HepG2 (cell line): Measurements from ENCODE around the gene TMEM214. TPM values are rescaled to one million over a fixed set of nuclear protein-coding genes. Genes with fewer than 3 reads are reported as not detected.

Experiments
- ARID3A ChIP-seq: IDR thresholded peaks from 2 replicates; pipeline ENCODE4 v1.6.1; 2012; ENCODE audit warnings: low read depth, low read length, improper control_type of control experiment
- GTF2F1 ChIP-seq: fragments of 150-350 bp; IDR thresholded peaks from 2 replicates; pipeline ENCODE4 v1.6.1; 2014; ENCODE audit warnings: low read length
- HOXA3 ChIP-seq: sonication (generic); formaldehyde crosslinking; IDR thresholded peaks from 2 replicates; pipeline ENCODE4 v1.5.0; 2020; ENCODE audit warnings: missing genetic modification reagents
- HOXD1 ChIP-seq: sonication (generic); formaldehyde crosslinking; IDR thresholded peaks from 2 replicates; pipeline ENCODE4 v1.5.0; 2020; ENCODE audit warnings: missing genetic modification reagents
- JUNB ChIP-seq: sonication (generic); formaldehyde crosslinking; IDR thresholded peaks from 2 replicates; pipeline ENCODE4 v1.8.0; 2022; ENCODE audit warnings: missing genetic modification reagents, mild to moderate bottlenecking, borderline replicate concordance
- MEF2D ChIP-seq: sonication (generic); formaldehyde crosslinking; IDR thresholded peaks from 2 replicates; pipeline ENCODE4 v1.5.1; 2020; ENCODE audit warnings: mild to moderate bottlenecking, missing genetic modification reagents
- NFIB ChIP-seq: sonication (generic); formaldehyde crosslinking; IDR thresholded peaks from 2 replicates; pipeline ENCODE4 v1.9.0; 2021; ENCODE audit warnings: missing genetic modification reagents, mild to moderate bottlenecking, borderline replicate concordance
- NR2F2 ChIP-seq: IDR thresholded peaks from 2 replicates; pipeline ENCODE4 v1.6.1; 2012; ENCODE audit warnings: low read depth, inconsistent platforms, borderline replicate concordance
- NRL ChIP-seq: sonication (generic); formaldehyde crosslinking; IDR thresholded peaks from 2 replicates; pipeline ENCODE4 v1.5.0; 2020; ENCODE audit warnings: missing genetic modification reagents, mild to moderate bottlenecking, moderate library complexity, borderline replicate concordance
- POLR2A ChIP-seq, 2 experiments: IDR thresholded peaks; 2 replicates each; pipeline ENCODE4 v1.6.1; 2011; ENCODE audit warnings: low read depth in 2 of 2, low read length in 2 of 2, mild to moderate bottlenecking in 1 of 2, moderate library complexity in 1 of 2; ENCODE audit not compliant: insufficient read depth in 1 of 2
- REPIN1 ChIP-seq: sonication (generic); formaldehyde crosslinking; IDR thresholded peaks from 2 replicates; pipeline ENCODE4 v1.8.0; 2022; ENCODE audit warnings: missing genetic modification reagents, low read depth, mild to moderate bottlenecking, borderline replicate concordance
- SATB2 ChIP-seq: sonication (generic); formaldehyde crosslinking; IDR thresholded peaks from 2 replicates; pipeline ENCODE4 v1.5.0; 2020; ENCODE audit warnings: missing genetic modification reagents
- SNRNP70 ChIP-seq: fragments of 200-400 bp; formaldehyde crosslinking; IDR thresholded peaks from 2 replicates; pipeline ENCODE4 v1.6.1; 2017; ENCODE audit warnings: mild to moderate bottlenecking, low read depth, low read length, moderate library complexity
- STAG1 ChIP-seq: sonication (generic); formaldehyde crosslinking; IDR thresholded peaks from 2 replicates; pipeline ENCODE4 v1.4.0; 2020; ENCODE audit warnings: missing genetic modification reagents
- TGIF2 ChIP-seq: IDR thresholded peaks from 2 replicates; pipeline ENCODE4 v1.6.1; 2016; ENCODE audit warnings: control low read depth, missing compliant biosample characterization
- ZFP62 ChIP-seq: sonication (generic); formaldehyde crosslinking; IDR thresholded peaks from 2 replicates; pipeline ENCODE4 v1.4.0; 2020; ENCODE audit warnings: missing genetic modification reagents
- ZKSCAN5 ChIP-seq: sonication (generic); formaldehyde crosslinking; IDR thresholded peaks from 2 replicates; pipeline ENCODE4 v1.5.1; 2020; ENCODE audit warnings: mild to moderate bottlenecking, missing genetic modification reagents
- ZNF512 ChIP-seq: sonication (generic); formaldehyde crosslinking; IDR thresholded peaks from 2 replicates; pipeline ENCODE4 v1.4.0; 2020; ENCODE audit warnings: mild to moderate bottlenecking, missing genetic modification reagents
- ZNF569 ChIP-seq: sonication (generic); formaldehyde crosslinking; IDR thresholded peaks from 2 replicates; pipeline ENCODE4 v1.5.0; 2020; ENCODE audit warnings: mild to moderate bottlenecking, missing genetic modification reagents, moderate library complexity, borderline replicate concordance
- ZNF7 ChIP-seq: IDR thresholded peaks from 2 replicates; pipeline ENCODE4 v1.6.1; 2016; ENCODE audit warnings: missing biosample characterization, missing genetic modification reagents
- ZNF713 ChIP-seq: sonication (generic); formaldehyde crosslinking; IDR thresholded peaks from 2 replicates; pipeline ENCODE4 v1.4.0; 2020; ENCODE audit warnings: mild to moderate bottlenecking, missing genetic modification reagents
- ZNF790 ChIP-seq: sonication (generic); formaldehyde crosslinking; IDR thresholded peaks from 2 replicates; pipeline ENCODE4 v1.8.0; 2022; ENCODE audit warnings: missing genetic modification reagents, mild to moderate bottlenecking, borderline replicate concordance
- ZSCAN25 ChIP-seq: sonication (generic); formaldehyde crosslinking; IDR thresholded peaks from 2 replicates; pipeline ENCODE4 v1.8.0; 2022; ENCODE audit warnings: mild to moderate bottlenecking, missing genetic modification reagents
- ZSCAN29 ChIP-seq: sonication (generic); formaldehyde crosslinking; conservative IDR thresholded peaks from 2 replicates; pipeline ENCODE4 v1.4.0; 2020; ENCODE audit warnings: mild to moderate bottlenecking, missing genetic modification reagents
- polyA plus RNA-seq, 8 experiments: library from polyadenylated mRNA; depleted of rRNA in 3 of 8; stranded (reverse) in 7 of 8; unstranded in 1 of 8; fragments of >200 nt; fragmentation: Illumina TruSeq in 4 of 8; extraction: Trizol in 4 of 8; gene quantifications; 2 replicates each; pipeline versions ENCODE4 v1.2.1 to v1.2.3, GENCODE V29; 2011 to 2016; ENCODE audit warnings: low read depth in 4 of 8, missing spikeins in 1 of 8, mixed read lengths in 1 of 8; ENCODE audit not compliant: insufficient read depth in 1 of 8
- total RNA-seq, 5 experiments: library from RNA; depleted of rRNA; stranded (reverse); fragments of >200 nt; fragmentation: Illumina TruSeq; extraction: Trizol; gene quantifications; 2 replicates each; pipeline ENCODE4 v1.2.3, GENCODE V29; 2016; ENCODE audit warnings: low read depth in 1 of 5
- TF ChIP-seq, protein P1 (sequence below): sonication (generic); formaldehyde crosslinking; IDR thresholded peaks from 2 replicates; pipeline ENCODE4 v1.4.0; 2020; ENCODE audit warnings: missing genetic modification reagents
- TF ChIP-seq, protein P2 (sequence below): sonication (generic); formaldehyde crosslinking; IDR thresholded peaks from 2 replicates; pipeline ENCODE4 v1.4.0; 2020; ENCODE audit warnings: missing genetic modification reagents

TMEM214 gene
- total and polyA plus RNA-seq, 2 of the 13 experiments (the other 11 are each of a cell fraction or from before 2014, with no cell fraction given), result 58.3 to 132 TPM

DNA sequence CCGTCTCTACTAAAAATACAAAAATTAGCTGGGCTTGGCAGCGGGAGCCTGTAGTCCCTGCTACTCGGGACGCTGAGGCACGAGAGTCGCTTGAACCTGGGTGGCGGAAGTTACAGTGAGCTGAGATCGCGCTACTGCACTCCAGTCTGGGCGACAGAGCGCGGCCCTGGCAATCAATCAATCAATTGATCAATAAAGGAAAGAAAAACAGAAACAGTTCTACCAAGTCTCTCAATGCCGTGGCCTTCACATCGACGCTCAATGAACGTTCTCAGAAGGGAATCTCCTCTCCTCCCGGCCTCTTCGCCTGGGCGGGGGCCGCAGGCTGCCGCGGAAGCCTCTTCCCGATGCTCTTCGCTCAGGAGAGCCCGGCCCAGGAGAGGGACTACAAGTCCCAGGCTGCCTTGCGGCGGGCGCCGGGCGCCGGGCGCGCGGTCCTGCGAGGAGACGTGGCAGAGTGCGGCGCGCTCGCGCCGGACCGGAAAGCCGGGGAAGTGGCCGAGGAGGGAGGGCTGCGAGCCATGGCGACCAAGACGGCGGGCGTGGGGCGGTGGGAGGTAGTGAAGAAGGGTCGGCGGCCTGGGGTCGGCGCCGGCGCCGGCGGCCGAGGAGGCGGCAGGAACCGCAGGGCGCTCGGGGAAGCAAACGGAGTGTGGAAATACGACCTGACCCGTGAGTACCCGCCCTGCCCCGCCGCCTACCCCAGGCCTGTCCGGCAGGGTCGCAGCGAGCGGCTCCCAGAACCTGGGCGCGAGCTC lies at the start of gene TMEM214 (continued):
- peak; percentile 67; the same call in 1 of the 2 replicates for TF ChIP-seq ZSCAN25
- TF ChIP-seq REPIN1, result peak; percentile 82; the same call in 1 of the 2 replicates
- no peak for TF ChIP-seq NR2F2
- TF ChIP-seq ZSCAN29 (CRISPR knock-in tag), result peak; percentile 82; the same call in 1 of the 2 replicates
- TF ChIP-seq ZKSCAN5 (CRISPR knock-in tag), result no peak
- no peak for TF ChIP-seq GTF2F1
- no peak for TF ChIP-seq ZFP62 (CRISPR knock-in tag)
- no peak for TF ChIP-seq NFIB (CRISPR knock-in tag)
- TF ChIP-seq POLR2A (IDR thresholded peaks at IDR 0.05; ENCODE audit: insufficient read depth in 1 of 2, low read depth in 2 of 2, low read length in 2 of 2), result peak; percentile 92 to 95
- no peak for TF ChIP-seq MEF2D (CRISPR knock-in tag)
- no peak for TF ChIP-seq ZNF7 (CRISPR knock-in tag)
- no peak for TF ChIP-seq SNRNP70
- peak; percentile 81 for TF ChIP-seq TGIF2 (CRISPR knock-in tag)
- TF ChIP-seq ZNF569, result no peak
- TF ChIP-seq ZNF790 (CRISPR knock-in tag), result peak; percentile 10; the same call in 1 of the 2 replicates
- TF ChIP-seq, protein P1, sequence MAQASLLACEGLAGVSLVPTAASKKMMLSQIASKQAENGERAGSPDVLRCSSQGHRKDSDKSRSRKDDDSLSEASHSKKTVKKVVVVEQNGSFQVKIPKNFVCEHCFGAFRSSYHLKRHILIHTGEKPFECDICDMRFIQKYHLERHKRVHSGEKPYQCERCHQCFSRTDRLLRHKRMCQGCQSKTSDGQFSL (CRISPR knock-in tag), result no peak
- TF ChIP-seq ZNF713 (CRISPR knock-in tag), result 0 out of 2 replicates have a peak, but pooled peaks have one; percentile 21
- TF ChIP-seq STAG1, result 0 out of 2 replicates have a peak, but pooled peaks have one; percentile 4
- TF ChIP-seq NRL, result peak; percentile 27; the same call in 1 of the 2 replicates
- TF ChIP-seq JUNB (CRISPR knock-in tag), result no peak
- TF ChIP-seq ARID3A, result no peak
- TF ChIP-seq, protein P2, sequence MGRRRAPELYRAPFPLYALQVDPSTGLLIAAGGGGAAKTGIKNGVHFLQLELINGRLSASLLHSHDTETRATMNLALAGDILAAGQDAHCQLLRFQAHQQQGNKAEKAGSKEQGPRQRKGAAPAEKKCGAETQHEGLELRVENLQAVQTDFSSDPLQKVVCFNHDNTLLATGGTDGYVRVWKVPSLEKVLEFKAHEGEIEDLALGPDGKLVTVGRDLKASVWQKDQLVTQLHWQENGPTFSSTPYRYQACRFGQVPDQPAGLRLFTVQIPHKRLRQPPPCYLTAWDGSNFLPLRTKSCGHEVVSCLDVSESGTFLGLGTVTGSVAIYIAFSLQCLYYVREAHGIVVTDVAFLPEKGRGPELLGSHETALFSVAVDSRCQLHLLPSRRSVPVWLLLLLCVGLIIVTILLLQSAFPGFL (CRISPR knock-in tag), result no peak
- TF ChIP-seq HOXD1 (CRISPR knock-in tag), result no peak; the same call in 1 of the 2 replicates
- no peak for TF ChIP-seq ZNF512 (CRISPR knock-in tag)
- TF ChIP-seq SATB2 (CRISPR knock-in tag), result 0 out of 2 replicates have a peak, but pooled peaks have one; percentile 39
- peak; percentile 95 for TF ChIP-seq HOXA3 (CRISPR knock-in tag)
